ENCODE data around the gene TPTE2.

GRCh38 chr13:19592657-19593180 lies 31.4 kb upstream of the TPTE2 start:
- TF ChIP-seq CEBPB (IDR thresholded peaks at IDR 0.05) (no peak), EGR1 (IDR thresholded peaks at IDR 0.05) (no peak)
